Hepatocyte (in vitro differentiated cells): ENCODE measurements around the gene ZNF436. TPM values are rescaled to one million over a fixed set of nuclear protein-coding genes. Genes with fewer than 3 reads are reported as not detected.

Source experiments
- DNase-seq: peaks from one replicate; pipeline ENCODE4 v3.0.0-alpha.2; 2016; ENCODE audit warnings: low spot score
- H2AFZ ChIP-seq: fragments of 200-600 bp; sonication (generic); 2 replicates; pipeline ENCODE4 v1.6.0; 2016; ENCODE audit warnings: antibody characterized with exemption, mild to moderate bottlenecking
- H3K27ac ChIP-seq: fragments of 200-600 bp; sonication (generic); 2 replicates; pipeline ENCODE4 v1.5.1; 2016; ENCODE audit warnings: mild to moderate bottlenecking
- H3K27me3 ChIP-seq: fragments of 200-600 bp; sonication (generic); 2 replicates; pipeline ENCODE4 v1.6.1; 2016
- H3K36me3 ChIP-seq: fragments of 200-600 bp; sonication (generic); replicated peaks from 2 replicates; pipeline ENCODE4 v1.5.1; 2016; ENCODE audit warnings: low read depth; ENCODE audit not compliant: insufficient read depth
- H3K4me1 ChIP-seq: fragments of 200-600 bp; sonication (generic); 2 replicates; pipeline ENCODE4 v1.5.1; 2016; ENCODE audit warnings: mild to moderate bottlenecking, moderate library complexity; ENCODE audit not compliant: insufficient read depth
- H3K4me2 ChIP-seq: fragments of 200-600 bp; sonication (generic); 2 replicates; pipeline ENCODE4 v1.6.0; 2016
- H3K4me3 ChIP-seq: fragments of 200-600 bp; sonication (generic); 2 replicates; pipeline ENCODE4 v1.5.1; 2016; ENCODE audit warnings: mild to moderate bottlenecking
- H3K79me2 ChIP-seq: fragments of 200-600 bp; sonication (generic); 2 replicates; pipeline ENCODE4 v1.6.0; 2017; ENCODE audit warnings: mild to moderate bottlenecking
- H3K9me2 ChIP-seq: fragments of 200-600 bp; sonication (generic); replicated peaks from 2 replicates; pipeline ENCODE4 v1.6.0; 2017; ENCODE audit warnings: mild to moderate bottlenecking; ENCODE audit not compliant: insufficient read depth
- H3K9me3 ChIP-seq: fragments of 200-600 bp; sonication (generic); 2 replicates; pipeline ENCODE4 v1.5.1; 2016; ENCODE audit warnings: low read depth, mild to moderate bottlenecking
- H4K20me1 ChIP-seq: fragments of 200-600 bp; sonication (generic); 2 replicates; pipeline ENCODE4 v1.6.0; 2016; ENCODE audit warnings: mild to moderate bottlenecking; ENCODE audit not compliant: insufficient read depth, poor library complexity, severe bottlenecking
- CTCF ChIP-seq: fragments of 200-600 bp; sonication (generic); IDR thresholded peaks from 2 replicates; pipeline ENCODE4 v1.5.1; 2016; ENCODE audit warnings: antibody characterized with exemption, mild to moderate bottlenecking; ENCODE audit not compliant: poor library complexity
- EZH2 ChIP-seq: fragments of 200-600 bp; sonication (generic); IDR thresholded peaks from 2 replicates; pipeline ENCODE4 v1.6.1; 2016; ENCODE audit warnings: antibody characterized with exemption, mild to moderate bottlenecking, borderline replicate concordance
- EZH2phosphoT487 ChIP-seq: fragments of 200-600 bp; sonication (generic); IDR thresholded peaks from one replicate; pipeline ENCODE4 v1.6.1; 2018; ENCODE audit warnings: antibody characterized with exemption, mild to moderate bottlenecking, low read depth, moderate library complexity; ENCODE audit not compliant: unreplicated experiment, severe bottlenecking
- WGBS: methylation state at CpG from one replicate; pipeline ENCODE4 v1.1.6; 2016; ENCODE audit warnings: low lambda C conversion rate; ENCODE audit errors: missing lambda C conversion rate; 5-methylcytosine and 5-hydroxymethylcytosine counted together
- polyA plus RNA-seq: library from polyadenylated mRNA; unstranded; fragments of >200 nt; fragmentation: Nextera tagmentation; extraction: Ambion mirVana; gene quantifications from 2 replicates; pipeline ENCODE4 v1.2.1, GENCODE V29; 2016
- total RNA-seq: library from RNA; depleted of rRNA; stranded (reverse); fragments of >200 nt; gene quantifications from 2 replicates; pipeline ENCODE4 v1.2.3, GENCODE V29; 2014

ZNF436 gene
- total and polyA plus RNA-seq, 2 experiments from 2014 or later = 7.5 to 15.5 TPM

- H3K27ac ChIP-seq = no peak overlapping the region
- H3K4me1 ChIP-seq = peaks cover 24% of the 10 kb centered on the region
- H2AFZ ChIP-seq = no peak overlapping the region
- no peak overlapping the region for H3K4me3 ChIP-seq
- no peaks in the 10 kb centered on the region for H3K9me3 ChIP-seq
- no peak for DNase-seq
- TF ChIP-seq CTCF = no peak
- TF ChIP-seq EZH2phosphoT487 = no peak
- TF ChIP-seq EZH2 = no peak
- no peaks in the 10 kb centered on the region for H3K9me2 ChIP-seq
- peaks cover 22% of the 10 kb centered on the region for H3K79me2 ChIP-seq
- no peaks in the 10 kb centered on the region for H4K20me1 ChIP-seq
- no peaks in the 10 kb centered on the region for H3K27me3 ChIP-seq
- WGBS = 86% methylated on average over 4 of the region's 4 CpGs
- no peaks in the 10 kb centered on the region for H3K36me3 ChIP-seq
- H3K4me2 ChIP-seq = no peak overlapping the region
These were observed 47.3 kb upstream of the ZNF436 start for GRCh38 chr1:23416964-23417363.

- Histone ChIP-seq H3K4me2 (no peak overlapping the region), H3K79me2 (no peaks in the 10 kb centered on the region), H4K20me1 (no peaks in the 10 kb centered on the region), H3K9me3 (no peaks in the 10 kb centered on the region), H3K4me1 (peaks cover 16% of the 10 kb centered on the region), H3K36me3 (no peaks in the 10 kb centered on the region), H2AFZ (no peak overlapping the region), H3K27ac (no peak overlapping the region), H3K4me3 (no peak overlapping the region), H3K9me2 (no peaks in the 10 kb centered on the region), H3K27me3 (no peaks in the 10 kb centered on the region)
- DNase-seq = no peak
- TF ChIP-seq EZH2phosphoT487 (no peak), CTCF (no peak), EZH2 (no peak)
- WGBS = 84% methylated on average over 7 of the region's 7 CpGs
These were observed 39.2 kb upstream of the ZNF436 start for GRCh38 chr1:23408797-23409290.

GRCh38 chr1:23407016-23407630, 37.5 kb upstream of the ZNF436 start:
- Histone ChIP-seq H4K20me1 (no peaks in the 10 kb centered on the region), H3K27ac (no peak overlapping the region)
- no peak for TF ChIP-seq EZH2
- no peak for TF ChIP-seq CTCF
- TF ChIP-seq EZH2phosphoT487 = no peak

More at GRCh38 chr1:23407016-23407630, 37.5 kb upstream of the ZNF436 start:
- 93% methylated on average over 8 of the region's 8 CpGs for WGBS
- Histone ChIP-seq H3K9me3 (no peaks in the 10 kb centered on the region), H3K79me2 (no peaks in the 10 kb centered on the region), H3K4me1 (peaks cover 27% of the 10 kb centered on the region), H3K4me3 (no peak overlapping the region), H3K4me2 (no peak overlapping the region), H3K36me3 (no peaks in the 10 kb centered on the region), H2AFZ (no peak overlapping the region), H3K9me2 (no peaks in the 10 kb centered on the region), H3K27me3 (no peaks in the 10 kb centered on the region)
- DNase-seq = no peak
